Muscle layer of colon (tissue), 2 donors: ENCODE measurements around the gene MGRN1.
"Not testable (repeated sequence)": the region's sequence is repeated elsewhere in the genome, so short reads cannot be mapped to it uniquely, and the experiment has no call there.

Source experiments
- H3K27ac ChIP-seq: one replicate; pipeline ENCODE4 v1.7.0; 2013; ENCODE audit warnings: low read depth, mild to moderate bottlenecking, low read length, moderate library complexity
- H3K27me3 ChIP-seq, 2 donors: one replicate each; pipeline ENCODE4 v1.7.0; 2013; ENCODE audit warnings: low read length in 2 of 2, mild to moderate bottlenecking in 2 of 2; ENCODE audit not compliant: insufficient read depth in 2 of 2, control insufficient read depth in 1 of 2
- H3K36me3 ChIP-seq: one replicate; pipeline ENCODE4 v1.7.0; 2013; ENCODE audit warnings: mild to moderate bottlenecking, low read length; ENCODE audit not compliant: insufficient read depth
- H3K4me1 ChIP-seq: one replicate; pipeline ENCODE4 v1.7.0; 2013; ENCODE audit warnings: mild to moderate bottlenecking, low read length; ENCODE audit not compliant: insufficient read depth
- H3K4me3 ChIP-seq, 2 donors: one replicate each; pipeline ENCODE4 v1.7.0; 2013; ENCODE audit warnings: low read length in 2 of 2, low read depth in 1 of 2, mild to moderate bottlenecking in 1 of 2, moderate library complexity in 1 of 2
- H3K9ac ChIP-seq: one replicate; pipeline ENCODE4 v1.7.0; 2013; ENCODE audit warnings: low read length
- H3K9me3 ChIP-seq: one replicate; pipeline ENCODE4 v1.7.0; 2013; ENCODE audit warnings: mild to moderate bottlenecking, low read length
- donor health status: abdominal sarcoma.
- donor health status: Adenocarcinoma of cecum.

Gene MGRN1

GRCh38 chr16:4724661-4725270 lies 100.1 kb downstream of the MGRN1 start:
- H3K4me3 ChIP-seq = no peak overlapping the region
- H3K4me1 ChIP-seq = no peaks in the 10 kb centered on the region
- no peak overlapping the region for H3K9ac ChIP-seq

GRCh38 chr16:4726616-4727015 lies 102.0 kb downstream of the MGRN1 start:
- Histone ChIP-seq H3K4me3 (no peak overlapping the region), H3K4me1 (no peaks in the 10 kb centered on the region), H3K9me3 (no peaks in the 10 kb centered on the region), H3K36me3 (peaks cover 37% of the 10 kb centered on the region), H3K27me3 (no peaks in the 10 kb centered on the region), H3K27ac (no peak overlapping the region), H3K9ac (no peak overlapping the region)

More at GRCh38 chr16:4724661-4725270, 100.1 kb downstream of the MGRN1 start:
- no peaks in the 10 kb centered on the region for H3K9me3 ChIP-seq
- no peaks in the 10 kb centered on the region for H3K27me3 ChIP-seq
- H3K27ac ChIP-seq = no peak overlapping the region
- H3K36me3 ChIP-seq = peaks cover 31% of the 10 kb centered on the region

- H3K27ac ChIP-seq = no peak overlapping the region
- no peak overlapping the region for H3K4me3 ChIP-seq
- no peaks in the 10 kb centered on the region for H3K27me3 ChIP-seq
- H3K9me3 ChIP-seq = no peaks in the 10 kb centered on the region
- H3K9ac ChIP-seq = no peak overlapping the region
- peaks cover 4% of the 10 kb centered on the region for H3K4me1 ChIP-seq
- peaks cover 37% of the 10 kb centered on the region for H3K36me3 ChIP-seq
Observed at GRCh38 chr16:4728676-4729075, 104.0 kb downstream of the MGRN1 start.

- no peaks in the 10 kb centered on the region for H3K27me3 ChIP-seq
- peaks cover 4% of the 10 kb centered on the region for H3K4me1 ChIP-seq
- H3K9ac ChIP-seq = no peak overlapping the region
- H3K36me3 ChIP-seq = peaks cover 34% of the 10 kb centered on the region
- no peaks in the 10 kb centered on the region for H3K9me3 ChIP-seq
- no peak overlapping the region for H3K4me3 ChIP-seq
- no peak overlapping the region for H3K27ac ChIP-seq
Observed at GRCh38 chr16:4729876-4730275, 105.2 kb downstream of the MGRN1 start.

- H3K4me1 ChIP-seq = peaks cover 10% of the 10 kb centered on the region
- H3K9me3 ChIP-seq = no peaks in the 10 kb centered on the region
- peak overlapping the region; percentile 90 for H3K27ac ChIP-seq
- H3K9ac ChIP-seq = no peak overlapping the region
- peaks cover 18% of the 10 kb centered on the region for H3K36me3 ChIP-seq
- H3K4me3 ChIP-seq = peak overlapping the region; percentile 95
- no peaks in the 10 kb centered on the region for H3K27me3 ChIP-seq
Observed at GRCh38 chr16:4733211-4733742, 108.7 kb downstream of the MGRN1 start.

- Histone ChIP-seq H3K27ac (peak overlapping the region; percentile 90), H3K36me3 (peaks cover 14% of the 10 kb centered on the region), H3K9ac (no peak overlapping the region), H3K4me1 (peaks cover 10% of the 10 kb centered on the region), H3K27me3 (no peaks in the 10 kb centered on the region), H3K9me3 (no peaks in the 10 kb centered on the region), H3K4me3 (peak overlapping the region; percentile 95)
Observed at GRCh38 chr16:4733747-4734062, 109.1 kb downstream of the MGRN1 start.

GRCh38 chr16:4734063-4734729 lies 109.6 kb downstream of the MGRN1 start, which contains the start of the genes ANKS3 and DNAAF8:
Gene ANKS3 (minus strand): TSS chr16:4734271. CDS start chr16:4730149, 4,122 bp downstream.
Gene DNAAF8 (plus strand): TSS chr16:4734537. CDS start chr16:4736515, 1,978 bp downstream.
- Histone ChIP-seq H3K4me3 (peak within 1 kb of the TSS; percentile 95), H3K9me3 (no peaks in the 10 kb centered on the region), H3K27me3 (no peaks in the 10 kb centered on the region), H3K4me1 (peaks cover 10% of the 10 kb centered on the region), H3K9ac (no peak within 1 kb of the TSS), H3K27ac (peak within 1 kb of the TSS; percentile 94), H3K36me3 (peaks cover 9% of the 10 kb centered on the region)

- Histone ChIP-seq H3K36me3 (peaks cover 5% of the 10 kb centered on the region), H3K4me1 (peaks cover 10% of the 10 kb centered on the region), H3K4me3 (peak overlapping the region; percentile 95), H3K9me3 (no peaks in the 10 kb centered on the region), H3K27ac (peak overlapping the region; percentile 94), H3K27me3 (no peaks in the 10 kb centered on the region), H3K9ac (no peak overlapping the region)
Observed at GRCh38 chr16:4734730-4735535, 110.3 kb downstream of the MGRN1 start.

- H3K4me1 ChIP-seq = peaks cover 10% of the 10 kb centered on the region
- H3K36me3 ChIP-seq = no peaks in the 10 kb centered on the region
- H3K27ac ChIP-seq = no peak overlapping the region
- H3K9ac ChIP-seq = no peak overlapping the region
- no peaks in the 10 kb centered on the region for H3K27me3 ChIP-seq
- no peaks in the 10 kb centered on the region for H3K9me3 ChIP-seq
- H3K4me3 ChIP-seq = no peak overlapping the region
Observed at GRCh38 chr16:4736546-4736945, 111.9 kb downstream of the MGRN1 start.

GRCh38 chr16:4737545-4737944 lies 112.9 kb downstream of the MGRN1 start:
- Histone ChIP-seq H3K4me1 (peaks cover 10% of the 10 kb centered on the region), H3K4me3 (no peak overlapping the region)

GRCh38 chr16:4738370-4738769 lies 113.7 kb downstream of the MGRN1 start:
- H3K9me3 ChIP-seq, H3K27ac ChIP-seq: not testable (repeated sequence)

More at GRCh38 chr16:4737545-4737944, 112.9 kb downstream of the MGRN1 start:
- H3K27ac ChIP-seq = no peak overlapping the region
- H3K36me3 ChIP-seq = no peaks in the 10 kb centered on the region
- H3K9me3 ChIP-seq = no peaks in the 10 kb centered on the region
- no peaks in the 10 kb centered on the region for H3K27me3 ChIP-seq
- no peak overlapping the region for H3K9ac ChIP-seq

More at GRCh38 chr16:4738370-4738769, 113.7 kb downstream of the MGRN1 start:
- not testable (repeated sequence) for H3K9ac ChIP-seq, H3K36me3 ChIP-seq, H3K4me1 ChIP-seq, H3K27me3 ChIP-seq, H3K4me3 ChIP-seq
